ENCODE measurements around the gene TMSB15A.
"Not testable (repeated sequence)": the region's sequence is repeated elsewhere in the genome, so short reads cannot be mapped to it uniquely, and the experiment has no call there.

DNA sequence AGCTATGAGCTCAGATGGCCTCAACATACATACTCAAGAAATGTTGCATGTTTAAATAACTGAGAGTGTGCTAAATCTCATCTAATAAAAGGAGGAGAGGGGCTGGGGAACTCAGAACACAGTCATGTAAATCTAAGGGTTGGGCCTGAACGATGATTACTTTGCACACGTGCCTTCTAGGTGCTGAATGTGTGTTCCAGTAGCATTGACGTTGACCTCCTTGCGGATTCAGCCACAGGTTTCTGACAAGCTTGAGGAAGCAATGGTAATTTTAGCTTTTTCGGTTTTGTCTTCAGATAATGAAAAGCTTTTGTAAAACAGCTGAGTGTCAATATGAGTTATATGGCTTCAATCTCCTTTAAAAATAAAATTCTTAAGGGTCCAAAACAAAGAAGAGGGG, 29.6 kb upstream of the TMSB15A start:
- not testable (repeated sequence) for TF ChIP-seq ZNF274 (CRISPR knock-in tag; IDR thresholded peaks at IDR 0.05); ZSCAN22 (CRISPR knock-in tag; IDR thresholded peaks at IDR 0.05); REST (IDR thresholded peaks at IDR 0.05; ENCODE audit: borderline replicate concordance in 1 of 2, low read depth in 1 of 2, low read length in 2 of 2); TAF1 (CRISPR knock-in tag; IDR thresholded peaks at IDR 0.05); ZNF605 (CRISPR knock-in tag; IDR thresholded peaks at IDR 0.05); ZNF788 (CRISPR knock-in tag; IDR thresholded peaks at IDR 0.05; ENCODE audit: borderline replicate concordance); RFX3 (CRISPR knock-in tag; IDR thresholded peaks at IDR 0.05); CTCF (CRISPR knock-in tag; IDR thresholded peaks at IDR 0.05); ZNF570 (CRISPR knock-in tag; IDR thresholded peaks at IDR 0.05; ENCODE audit: borderline replicate concordance); ZNF24 (IDR thresholded peaks at IDR 0.05); CEBPB (IDR thresholded peaks at IDR 0.05; ENCODE audit: borderline replicate concordance, low read depth, low read length)
- TF ChIP-seq, protein P1, sequence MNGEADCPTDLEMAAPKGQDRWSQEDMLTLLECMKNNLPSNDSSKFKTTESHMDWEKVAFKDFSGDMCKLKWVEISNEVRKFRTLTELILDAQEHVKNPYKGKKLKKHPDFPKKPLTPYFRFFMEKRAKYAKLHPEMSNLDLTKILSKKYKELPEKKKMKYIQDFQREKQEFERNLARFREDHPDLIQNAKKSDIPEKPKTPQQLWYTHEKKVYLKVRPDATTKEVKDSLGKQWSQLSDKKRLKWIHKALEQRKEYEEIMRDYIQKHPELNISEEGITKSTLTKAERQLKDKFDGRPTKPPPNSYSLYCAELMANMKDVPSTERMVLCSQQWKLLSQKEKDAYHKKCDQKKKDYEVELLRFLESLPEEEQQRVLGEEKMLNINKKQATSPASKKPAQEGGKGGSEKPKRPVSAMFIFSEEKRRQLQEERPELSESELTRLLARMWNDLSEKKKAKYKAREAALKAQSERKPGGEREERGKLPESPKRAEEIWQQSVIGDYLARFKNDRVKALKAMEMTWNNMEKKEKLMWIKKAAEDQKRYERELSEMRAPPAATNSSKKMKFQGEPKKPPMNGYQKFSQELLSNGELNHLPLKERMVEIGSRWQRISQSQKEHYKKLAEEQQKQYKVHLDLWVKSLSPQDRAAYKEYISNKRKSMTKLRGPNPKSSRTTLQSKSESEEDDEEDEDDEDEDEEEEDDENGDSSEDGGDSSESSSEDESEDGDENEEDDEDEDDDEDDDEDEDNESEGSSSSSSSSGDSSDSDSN (CRISPR knock-in tag; IDR thresholded peaks at IDR 0.05): not testable (repeated sequence)
